T-cell (primary cell): ENCODE data around the gene CHCHD10. TPM values are rescaled to one million over a fixed set of nuclear protein-coding genes. Genes with fewer than 3 reads are reported as not detected.
"Not testable (repeated sequence)": the region's sequence is repeated elsewhere in the genome, so short reads cannot be mapped to it uniquely, and the experiment has no call there.

Experiments used
- ATAC-seq, 4 experiments: fragments of 200-7000 bp in 3 of 4; fragments of 150-1000 bp in 1 of 4; cut with Tn5 transposase; replicated peaks in 1 of 4; 1 replicate in 3 of 4; 2 replicates in 1 of 4; pipeline ENCODE4 v1.10.0; 2021; ENCODE audit warnings: moderate library complexity in 3 of 4, mild to moderate bottlenecking in 2 of 4, moderate number of reproducible peaks in 1 of 4
- CTCF ChIA-PET, 2 donors: fragments of 300-600 bp; sonication (Branson Sonifier 250); formaldehyde crosslinking; loops; one replicate each; lab custom pipeline; 2022; ENCODE audit warnings: antibody characterized with exemption in 2 of 2; lab: Charles Lee
- POLR2A ChIA-PET, 2 donors: fragments of 300-600 bp; sonication (Branson Sonifier 250); formaldehyde crosslinking; loops; one replicate each; lab custom pipeline; 2022; ENCODE audit warnings: antibody characterized with exemption in 2 of 2; lab: Charles Lee
- DNase-seq, 35 experiments: peaks; one replicate each; pipeline versions ENCODE4 v3.0.0 to v3.0.0-alpha.2; 2013 to 2023
- H3K27ac ChIP-seq: one replicate; pipeline ENCODE4 v1.5.1; 2013; ENCODE audit warnings: low read length
- H3K27me3 ChIP-seq, 2 experiments: replicated peaks in 1 of 2; 1 replicate in 1 of 2; 2 replicates in 1 of 2; pipeline versions ENCODE4 v1.6.1 to v1.7.0; 2013; ENCODE audit warnings: low read length in 1 of 2, mixed read lengths in 1 of 2; ENCODE audit not compliant: control insufficient read depth in 2 of 2, insufficient read depth in 2 of 2; ENCODE audit errors: extremely low read depth in 1 of 2
- H3K36me3 ChIP-seq, 2 donors: 1 replicate in 1 of 2; 2 replicates in 1 of 2; pipeline versions ENCODE4 v1.6.1 to v1.7.0; 2013; ENCODE audit warnings: low read length in 1 of 2; ENCODE audit not compliant: control insufficient read depth in 2 of 2, insufficient read depth in 1 of 2; ENCODE audit errors: extremely low read depth in 1 of 2
- H3K4me1 ChIP-seq, 2 experiments: 1 replicate in 1 of 2; 2 replicates in 1 of 2; pipeline versions ENCODE4 v1.6.1 to v1.7.0; 2013; ENCODE audit warnings: low read length in 2 of 2, mixed read lengths in 1 of 2; ENCODE audit not compliant: insufficient read depth in 2 of 2, control insufficient read depth in 1 of 2; ENCODE audit errors: extremely low read depth in 1 of 2
- H3K4me3 ChIP-seq, 2 donors: 1 replicate in 1 of 2; 2 replicates in 1 of 2; pipeline versions ENCODE4 v1.5.1 to v1.7.0; 2013; ENCODE audit warnings: mild to moderate bottlenecking in 2 of 2, low read length in 1 of 2, moderate library complexity in 1 of 2; ENCODE audit not compliant: control insufficient read depth in 1 of 2; ENCODE audit errors: extremely low read depth in 1 of 2
- H3K9me3 ChIP-seq: 2 replicates; pipeline ENCODE4 v1.7.0; 2013
- H3K27ac Mint-ChIP-seq, 2 donors: one replicate each; pipeline ENCODE4 v1.8.0; 2020 to 2021; ENCODE audit warnings: mild to moderate bottlenecking in 2 of 2, mixed read lengths in 2 of 2
- H3K27me3 Mint-ChIP-seq, 2 donors: one replicate each; pipeline ENCODE4 v1.8.0; 2021 to 2022; ENCODE audit warnings: mixed read lengths in 2 of 2
- H3K36me3 Mint-ChIP-seq: one replicate; pipeline ENCODE4 v1.8.0; 2021; ENCODE audit warnings: mixed read lengths
- H3K4me1 Mint-ChIP-seq, 3 donors: one replicate each; pipeline ENCODE4 v1.8.0; 2020 to 2022; ENCODE audit warnings: mixed read lengths in 3 of 3, mild to moderate bottlenecking in 1 of 3
- H3K4me3 Mint-ChIP-seq, 3 donors: one replicate each; pipeline ENCODE4 v1.8.0; 2020 to 2022; ENCODE audit warnings: mild to moderate bottlenecking in 3 of 3, mixed read lengths in 3 of 3, moderate library complexity in 3 of 3
- H3K9me3 Mint-ChIP-seq, 3 donors: one replicate each; pipeline ENCODE4 v1.8.0; 2020 to 2022; ENCODE audit warnings: mixed read lengths in 3 of 3
- WGBS: methylation state at CpG from one replicate; pipeline ENCODE4 v1.1.5; 2013; ENCODE audit warnings: missing lambda C conversion rate; ENCODE audit not compliant: insufficient coverage; 5-methylcytosine and 5-hydroxymethylcytosine counted together
- total RNA-seq, 35 experiments: library from RNA in 6 of 35; stranded (reverse) in 6 of 35; fragments of 120-200 nt in 1 of 35; gene quantifications; one replicate each; pipeline versions ENCODE4 v1.2.1 to v1.2.4 and lab custom pipeline; 2013 to 2026

CHCHD10 gene
- total RNA-seq, 5 donors from 2014 or later (not counting 1 experiment from before 2014, with no cell fraction given): 26.1 to 66.3 (median 63.2) TPM

- Histone ChIP-seq H3K4me1 (no peaks in the 10 kb centered on the region), H3K4me3 (no peak overlapping the region), H3K27me3 (peaks cover 0 to 4% of the 10 kb centered on the region in 2 experiments), H3K9me3 (no peaks in the 10 kb centered on the region), H3K27ac (no peak overlapping the region), H3K36me3 (no peaks in the 10 kb centered on the region)
- ChIA-PET POLR2A (no interaction called here), CTCF (no interaction called here)
- H3K4me3 Mint-ChIP-seq: no peak overlapping the region
- DNase-seq (no peak), ATAC-seq (no peak)
- H3K27me3 Mint-ChIP-seq: no peaks in the 10 kb centered on the region
- H3K9me3 Mint-ChIP-seq: no peaks in the 10 kb centered on the region
- H3K27ac Mint-ChIP-seq: no peak overlapping the region
- no peaks in the 10 kb centered on the region for H3K4me1 Mint-ChIP-seq
- no peaks in the 10 kb centered on the region for H3K36me3 Mint-ChIP-seq
Measured at GRCh38 chr22:23737696-23738095, 30.1 kb downstream of the CHCHD10 start.

GRCh38 chr22:23728108-23728507, 39.7 kb downstream of the CHCHD10 start:
- H3K4me1 Mint-ChIP-seq, H3K36me3 Mint-ChIP-seq, H3K9me3 Mint-ChIP-seq, ATAC-seq, H3K4me3 ChIP-seq, H3K27ac ChIP-seq, H3K36me3 ChIP-seq, H3K27ac Mint-ChIP-seq, H3K4me1 ChIP-seq, POLR2A ChIA-PET, H3K4me3 Mint-ChIP-seq, H3K27me3 Mint-ChIP-seq, H3K9me3 ChIP-seq, CTCF ChIA-PET, DNase-seq: not testable (repeated sequence)
- WGBS: 80% methylated on average over 1 of the region's 4 CpGs
- peaks cover 0 to 15% of the 10 kb centered on the region in 2 experiments for H3K27me3 ChIP-seq

- Histone ChIP-seq H3K4me3 (no peak overlapping the region), H3K36me3 (no peaks in the 10 kb centered on the region), H3K9me3 (no peaks in the 10 kb centered on the region), H3K27me3 (peaks cover 0 to 10% of the 10 kb centered on the region in 2 experiments), H3K4me1 (no peaks in the 10 kb centered on the region), H3K27ac (no peak overlapping the region)
- DNase-seq (no peak), ATAC-seq (no peak)
- ChIA-PET CTCF (interaction anchor here in 1 of 2 donors (0.6 kb wide), 1 partner anchor 31 kb away, joined by 3 read pairs; no protein-coding TSS in a partner anchor), POLR2A (no interaction called here)
- Mint-ChIP-seq H3K27ac (no peak overlapping the region), H3K4me1 (peaks cover 0 to 3% (median 1%) of the 10 kb centered on the region in 3 donors), H3K27me3 (peaks cover 3 to 5% of the 10 kb centered on the region in 2 donors), H3K4me3 (no peak overlapping the region), H3K36me3 (no peaks in the 10 kb centered on the region), H3K9me3 (no peaks in the 10 kb centered on the region)
- 100% methylated on average over 2 of the region's 2 CpGs for WGBS
Measured at GRCh38 chr22:23722724-23723123, 45.0 kb downstream of the CHCHD10 start.

GRCh38 chr22:23722160-23722559, 45.6 kb downstream of the CHCHD10 start:
- 86% methylated on average over 2 of the region's 4 CpGs for WGBS
- ATAC-seq: no peak
- Mint-ChIP-seq H3K27me3 (peaks cover 3 to 5% of the 10 kb centered on the region in 2 donors), H3K27ac (no peak overlapping the region), H3K4me1 (peaks cover 4 to 7% (median 4%) of the 10 kb centered on the region in 3 donors), H3K9me3 (no peaks in the 10 kb centered on the region), H3K36me3 (no peaks in the 10 kb centered on the region), H3K4me3 (no peak overlapping the region)
- peaks cover 2 to 5% of the 10 kb centered on the region in 2 experiments for H3K4me1 ChIP-seq
- no peak for DNase-seq
- H3K27me3 ChIP-seq: peaks cover 0 to 9% of the 10 kb centered on the region in 2 experiments
- POLR2A ChIA-PET: interaction anchor here in 1 of 2 donors (0.6 kb wide), 1 partner anchor 9 kb away, joined by 3 read pairs; no protein-coding TSS in a partner anchor
- no peak overlapping the region for H3K27ac ChIP-seq
- CTCF ChIA-PET: no interaction called here
- H3K9me3 ChIP-seq: no peaks in the 10 kb centered on the region
- H3K36me3 ChIP-seq: no peaks in the 10 kb centered on the region
- H3K4me3 ChIP-seq: no peak overlapping the region

- ATAC-seq (no peak), DNase-seq (no peak)
- no peaks in the 10 kb centered on the region for H3K36me3 ChIP-seq
- H3K27ac Mint-ChIP-seq: no peak overlapping the region
- H3K4me3 Mint-ChIP-seq: no peak overlapping the region
- no CpG with 5 or more reads among the region's 6 CpGs for WGBS
- H3K36me3 Mint-ChIP-seq: no peaks in the 10 kb centered on the region
- no peaks in the 10 kb centered on the region for H3K27me3 Mint-ChIP-seq
- H3K9me3 ChIP-seq: no peaks in the 10 kb centered on the region
- no peak overlapping the region for H3K4me3 ChIP-seq
- CTCF ChIA-PET: interaction anchor here in 1 of 2 donors (0.6 kb wide), 1 partner anchor 168 kb away, joined by 3 read pairs; no protein-coding TSS in a partner anchor
- H3K9me3 Mint-ChIP-seq: no peaks in the 10 kb centered on the region
- POLR2A ChIA-PET: no interaction called here
- H3K4me1 Mint-ChIP-seq: peaks cover 5 to 10% (median 9%) of the 10 kb centered on the region in 3 donors
- no peak overlapping the region for H3K27ac ChIP-seq
- H3K27me3 ChIP-seq: peaks cover 0 to 6% of the 10 kb centered on the region in 2 experiments
- H3K4me1 ChIP-seq: peaks cover 3 to 15% of the 10 kb centered on the region in 2 experiments
Measured at GRCh38 chr22:23720855-23721254, 46.9 kb downstream of the CHCHD10 start.

- CTCF ChIA-PET: no interaction called here
Measured at GRCh38 chr22:23718371-23719165, 49.2 kb downstream of the CHCHD10 start.

More at GRCh38 chr22:23718371-23719165, 49.2 kb downstream of the CHCHD10 start:
- Mint-ChIP-seq H3K4me3 (peak overlapping the region; percentile 17 to 83 (median 80)), H3K27me3 (no peaks in the 10 kb centered on the region), H3K27ac (no peak overlapping the region), H3K9me3 (no peaks in the 10 kb centered on the region), H3K36me3 (peaks cover 8% of the 10 kb centered on the region), H3K4me1 (peaks cover 19 to 26% (median 21%) of the 10 kb centered on the region in 3 donors)
- Histone ChIP-seq H3K27me3 (peaks cover 0 to 6% of the 10 kb centered on the region in 2 experiments), H3K36me3 (peaks cover 0 to 11% of the 10 kb centered on the region in 2 donors), H3K4me3 (no peak overlapping the region), H3K9me3 (no peaks in the 10 kb centered on the region), H3K4me1 (peaks cover 5 to 25% of the 10 kb centered on the region in 2 experiments), H3K27ac (no peak overlapping the region)
- no peak for DNase-seq
- no peak for ATAC-seq
- POLR2A ChIA-PET: interaction anchor here in 1 of 2 donors (0.7 kb wide), 2 partner anchors 20 to 642 kb away, joined by 3 to 5 read pairs; no protein-coding TSS in a partner anchor
- 100% methylated on average over 4 of the region's 17 CpGs for WGBS
